WTC11 (cell line): ENCODE measurements around the gene ABLIM3.

ENCODE experiments used
- ATF3 ChIP-seq: sonication (generic); formaldehyde crosslinking; conservative IDR thresholded peaks from 2 replicates; pipeline ENCODE4 v1.8.1; 2022; ENCODE audit warnings: mild to moderate bottlenecking, missing genetic modification reagents
- CREM ChIP-seq: sonication (generic); formaldehyde crosslinking; IDR thresholded peaks from 2 replicates; pipeline ENCODE4 v1.8.1; 2022; ENCODE audit warnings: mild to moderate bottlenecking, missing genetic modification reagents, moderate library complexity
- CTCF ChIP-seq: fragments of 200-600 bp; IDR thresholded peaks from 2 replicates; pipeline ENCODE4 v1.8.0; 2022; ENCODE audit warnings: antibody characterized with exemption
- E2F1 ChIP-seq: sonication (generic); formaldehyde crosslinking; IDR thresholded peaks from 2 replicates; pipeline ENCODE4 v1.8.0; 2022; ENCODE audit warnings: mild to moderate bottlenecking, missing genetic modification reagents
- FOXJ3 ChIP-seq: sonication (generic); formaldehyde crosslinking; IDR thresholded peaks from 2 replicates; pipeline ENCODE4 v1.9.0; 2021; ENCODE audit warnings: missing genetic modification reagents, mild to moderate bottlenecking, borderline replicate concordance
- HMGXB4 ChIP-seq: sonication (generic); formaldehyde crosslinking; IDR thresholded peaks from 2 replicates; pipeline ENCODE4 v1.8.1; 2023; ENCODE audit warnings: mild to moderate bottlenecking, moderate library complexity, missing genetic modification reagents
- IRF1 ChIP-seq: sonication (generic); formaldehyde crosslinking; IDR thresholded peaks from 2 replicates; pipeline ENCODE4 v1.8.0; 2023; ENCODE audit warnings: missing genetic modification reagents
- MAX ChIP-seq: sonication (generic); formaldehyde crosslinking; IDR thresholded peaks from 2 replicates; pipeline ENCODE4 v1.8.0; 2022; ENCODE audit warnings: mild to moderate bottlenecking, missing genetic modification reagents
- NR3C1 ChIP-seq: sonication (generic); formaldehyde crosslinking; conservative IDR thresholded peaks from 2 replicates; pipeline ENCODE4 v1.8.1; 2023; ENCODE audit warnings: low read depth, mild to moderate bottlenecking, missing genetic modification reagents
- ZBTB43 ChIP-seq: sonication (generic); formaldehyde crosslinking; IDR thresholded peaks from 2 replicates; pipeline ENCODE4 v1.8.1; 2023; ENCODE audit warnings: mild to moderate bottlenecking, missing genetic modification reagents
- ZNF232 ChIP-seq: sonication (generic); formaldehyde crosslinking; IDR thresholded peaks from 2 replicates; pipeline ENCODE4 v1.8.0; 2022; ENCODE audit warnings: mild to moderate bottlenecking, missing genetic modification reagents
- ZNF263 ChIP-seq: sonication (generic); formaldehyde crosslinking; IDR thresholded peaks from 2 replicates; pipeline ENCODE4 v1.8.1; 2022; ENCODE audit warnings: low read depth, mild to moderate bottlenecking, moderate library complexity, missing genetic modification reagents
- TF ChIP-seq, protein P1 (sequence below): sonication (generic); formaldehyde crosslinking; IDR thresholded peaks from 2 replicates; pipeline ENCODE4 v1.8.0; 2022; ENCODE audit warnings: mild to moderate bottlenecking, missing genetic modification reagents
- TF ChIP-seq, protein P2 (sequence below): sonication (generic); formaldehyde crosslinking; IDR thresholded peaks from 2 replicates; pipeline ENCODE4 v1.8.1; 2023; ENCODE audit warnings: mild to moderate bottlenecking, missing genetic modification reagents, moderate library complexity

GRCh38 chr5:149126906-149127305 is 14.4 kb upstream of the ABLIM3 start:
- no peak for TF ChIP-seq CTCF
- TF ChIP-seq FOXJ3 (CRISPR knock-in tag), result no peak
- TF ChIP-seq, protein P1, sequence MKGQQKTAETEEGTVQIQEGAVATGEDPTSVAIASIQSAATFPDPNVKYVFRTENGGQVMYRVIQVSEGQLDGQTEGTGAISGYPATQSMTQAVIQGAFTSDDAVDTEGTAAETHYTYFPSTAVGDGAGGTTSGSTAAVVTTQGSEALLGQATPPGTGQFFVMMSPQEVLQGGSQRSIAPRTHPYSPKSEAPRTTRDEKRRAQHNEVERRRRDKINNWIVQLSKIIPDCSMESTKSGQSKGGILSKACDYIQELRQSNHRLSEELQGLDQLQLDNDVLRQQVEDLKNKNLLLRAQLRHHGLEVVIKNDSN (CRISPR knock-in tag), result no peak
- TF ChIP-seq NR3C1 (CRISPR knock-in tag), result no peak
- TF ChIP-seq ZNF232 (CRISPR knock-in tag), result no peak
- TF ChIP-seq CREM (CRISPR knock-in tag), result no peak
- TF ChIP-seq ATF3 (CRISPR knock-in tag), result no peak
- no peak for TF ChIP-seq ZNF263
- TF ChIP-seq, protein P2, sequence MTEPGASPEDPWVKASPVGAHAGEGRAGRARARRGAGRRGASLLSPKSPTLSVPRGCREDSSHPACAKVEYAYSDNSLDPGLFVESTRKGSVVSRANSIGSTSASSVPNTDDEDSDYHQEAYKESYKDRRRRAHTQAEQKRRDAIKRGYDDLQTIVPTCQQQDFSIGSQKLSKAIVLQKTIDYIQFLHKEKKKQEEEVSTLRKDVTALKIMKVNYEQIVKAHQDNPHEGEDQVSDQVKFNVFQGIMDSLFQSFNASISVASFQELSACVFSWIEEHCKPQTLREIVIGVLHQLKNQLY (CRISPR knock-in tag), result no peak
- no peak for TF ChIP-seq HMGXB4 (CRISPR knock-in tag)
- TF ChIP-seq E2F1 (CRISPR knock-in tag), result no peak
- no peak for TF ChIP-seq IRF1 (CRISPR knock-in tag)
- no peak for TF ChIP-seq ZBTB43 (CRISPR knock-in tag)
- TF ChIP-seq MAX (CRISPR knock-in tag), result no peak
